ENCODE results near the gene APH1B. TPM values are rescaled to one million over a fixed set of nuclear protein-coding genes. Genes with fewer than 3 reads are reported as not detected.

The APH1B gene
- total and polyA plus RNA-seq, 9 of the 15 experiments (the other 6 are each of a cell fraction or from before 2014, with no cell fraction given): 5.1 to 9.7 (median 7.0) TPM

GRCh38 chr15:63323798-63324563 lies 46.6 kb downstream of the APH1B start:
- intact Hi-C loops (cut with micrococcal nuclease) (no loop called here), in situ Hi-C loops (cut with MboI) (no loop called here)
- peaks cover 2 to 6% of the 10 kb centered on the region in 2 experiments; a peak in 3 of 5 replicates for H3K4me1 ChIP-seq (replicated peaks in 1 of 2; ENCODE audit: control insufficient read depth in 2 of 2, insufficient read depth in 2 of 2, low read length in 2 of 2)
- no peaks in the 10 kb centered on the region for H3K36me3 ChIP-seq (ENCODE audit: control insufficient read depth, insufficient read depth, low read length)
- ChIA-PET POLR2A (interaction anchor here (1.3 to 2.0 kb wide), 2 partner anchors 8 to 15 kb away, joined by 3 to 4 read pairs; no protein-coding TSS in a partner anchor), CTCF (ENCODE audit: low intra/inter-chr PET ratio) (no interaction called here)
- no peak overlapping the region for H3K4me2 ChIP-seq (ENCODE audit: insufficient read depth, low read length)
- WGBS (ENCODE audit: insufficient coverage, low coverage, missing lambda C conversion rate): 37% methylated on average over 9 of the region's 9 CpGs
- no peaks in the 10 kb centered on the region for H3K9me1 ChIP-seq (ENCODE audit: control insufficient read depth, insufficient read depth, low read length)
- FAIRE-seq (no peak), DNase-seq (ENCODE audit: extremely low read depth in 1 of 4, low spot score in 3 of 4) (no peak), ATAC-seq (no peak; the same call in 2 of the 3 replicates)
- peak overlapping the region; percentile 27; the same call in 1 of the 2 replicates for H2AFZ ChIP-seq (ENCODE audit: low read depth, low read length)
- no peaks in the 10 kb centered on the region for H3K27me3 ChIP-seq (ENCODE audit: control insufficient read depth in 2 of 2, insufficient read depth in 2 of 2, low read length in 2 of 2)
- no peak overlapping the region for H3K4me3 ChIP-seq
- H4K20me1 ChIP-seq (replicated peaks; ENCODE audit: control insufficient read depth, insufficient read depth, low read length): no peaks in the 10 kb centered on the region
- no peaks in the 10 kb centered on the region for H3K9me3 ChIP-seq (replicated peaks; ENCODE audit: control insufficient read depth, insufficient read depth, low read depth, low read length)
- TF ChIP-seq MEIS2 (IDR thresholded peaks at IDR 0.05; ENCODE audit: partially characterized antibody): peak; percentile 38
- TF ChIP-seq, protein P1, sequence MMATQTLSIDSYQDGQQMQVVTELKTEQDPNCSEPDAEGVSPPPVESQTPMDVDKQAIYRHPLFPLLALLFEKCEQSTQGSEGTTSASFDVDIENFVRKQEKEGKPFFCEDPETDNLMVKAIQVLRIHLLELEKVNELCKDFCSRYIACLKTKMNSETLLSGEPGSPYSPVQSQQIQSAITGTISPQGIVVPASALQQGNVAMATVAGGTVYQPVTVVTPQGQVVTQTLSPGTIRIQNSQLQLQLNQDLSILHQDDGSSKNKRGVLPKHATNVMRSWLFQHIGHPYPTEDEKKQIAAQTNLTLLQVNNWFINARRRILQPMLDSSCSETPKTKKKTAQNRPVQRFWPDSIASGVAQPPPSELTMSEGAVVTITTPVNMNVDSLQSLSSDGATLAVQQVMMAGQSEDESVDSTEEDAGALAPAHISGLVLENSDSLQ (IDR thresholded peaks at IDR 0.05): no peak
- TF ChIP-seq NFIC (IDR thresholded peaks at IDR 0.05): peak; percentile 78
- H3K79me2 ChIP-seq (ENCODE audit: control insufficient read depth, insufficient read depth, low read length): no peaks in the 10 kb centered on the region
- H3K9ac ChIP-seq (ENCODE audit: insufficient read depth in 1 of 2, low read depth in 2 of 2, low read length in 2 of 2): no peak overlapping the region
- no peak overlapping the region for H3K27ac ChIP-seq (ENCODE audit: extremely low read depth, low read depth, low read length)
- no TSS peak for BruUV-seq (replicated peaks)

DNA sequence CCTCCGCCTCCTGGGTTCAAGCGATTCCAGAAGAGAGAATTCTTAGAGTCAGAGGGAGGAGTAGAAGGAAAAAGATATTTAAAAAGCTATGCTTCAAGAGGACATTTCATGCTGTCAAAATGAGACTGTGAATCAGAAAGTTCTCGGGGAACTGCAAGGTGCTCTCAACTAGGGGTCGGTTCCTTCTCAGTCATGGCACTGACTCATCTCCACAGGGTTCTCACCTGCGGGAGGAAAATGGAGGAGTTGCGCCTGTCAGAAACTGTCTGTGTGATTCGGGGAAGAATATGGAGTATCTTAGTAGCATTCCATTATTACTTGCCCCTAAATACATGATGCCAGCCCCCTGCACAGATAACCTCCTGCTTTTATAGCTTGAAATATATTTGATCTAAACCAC lies 47.4 kb downstream of the APH1B start:
- ATAC-seq (no peak), FAIRE-seq (no peak), DNase-seq (ENCODE audit: extremely low read depth in 1 of 4, low spot score in 3 of 4) (no peak)
- H3K4me2 ChIP-seq (ENCODE audit: insufficient read depth, low read length): no peak overlapping the region
- H3K36me3 ChIP-seq (ENCODE audit: control insufficient read depth, insufficient read depth, low read length): no peaks in the 10 kb centered on the region
- H3K27me3 ChIP-seq (ENCODE audit: control insufficient read depth in 2 of 2, insufficient read depth in 2 of 2, low read length in 2 of 2): no peaks in the 10 kb centered on the region
- TF ChIP-seq SMAD2 (IDR thresholded peaks at IDR 0.05; ENCODE audit: low read depth, low read length) (no peak), DMBX1 (CRISPR knock-in tag; IDR thresholded peaks at IDR 0.05; ENCODE audit: borderline replicate concordance) (no peak), FOXP4 (CRISPR knock-in tag; IDR thresholded peaks at IDR 0.05; ENCODE audit: borderline replicate concordance) (no peak), KAT8 (IDR thresholded peaks at IDR 0.05; ENCODE audit: low read depth) (no peak), POU5F1 (IDR thresholded peaks at IDR 0.05; ENCODE audit: borderline replicate concordance, low read depth, low read length, partially characterized antibody) (no peak), ZNF77 (CRISPR knock-in tag; IDR thresholded peaks at IDR 0.05) (no peak)
- no peak overlapping the region for H3K9ac ChIP-seq (ENCODE audit: insufficient read depth in 1 of 2, low read depth in 2 of 2, low read length in 2 of 2)
- no peaks in the 10 kb centered on the region for H3K9me3 ChIP-seq (replicated peaks; ENCODE audit: control insufficient read depth, insufficient read depth, low read depth, low read length)
- 62% methylated on average over 7 of the region's 7 CpGs for WGBS (ENCODE audit: insufficient coverage, low coverage, missing lambda C conversion rate)
- H3K4me1 ChIP-seq (replicated peaks in 1 of 2; ENCODE audit: control insufficient read depth in 2 of 2, insufficient read depth in 2 of 2, low read length in 2 of 2): peaks cover 2 to 6% of the 10 kb centered on the region in 2 experiments; a peak in 3 of 5 replicates
- no peak overlapping the region for H3K27ac ChIP-seq (ENCODE audit: extremely low read depth, low read depth, low read length)
- intact Hi-C loops (cut with micrococcal nuclease) (no loop called here), in situ Hi-C loops (cut with MboI) (no loop called here)
- POLR2A ChIA-PET: interaction anchor here (1.3 to 2.0 kb wide), 2 partner anchors 8 to 16 kb away, joined by 3 to 4 read pairs; no protein-coding TSS in a partner anchor
- H2AFZ ChIP-seq (ENCODE audit: low read depth, low read length): no peak overlapping the region
- no peaks in the 10 kb centered on the region for H3K9me1 ChIP-seq (ENCODE audit: control insufficient read depth, insufficient read depth, low read length)
- no peaks in the 10 kb centered on the region for H4K20me1 ChIP-seq (replicated peaks; ENCODE audit: control insufficient read depth, insufficient read depth, low read length)
- BruUV-seq (replicated peaks): no TSS peak
- no peak overlapping the region for H3K4me3 ChIP-seq
- no peaks in the 10 kb centered on the region for H3K79me2 ChIP-seq (ENCODE audit: control insufficient read depth, insufficient read depth, low read length)
- CTCF ChIA-PET (ENCODE audit: low intra/inter-chr PET ratio): no interaction called here
